Activated naive CD8-positive, alpha-beta T cell treated with anti-CD3 and anti-CD28 coated beads, Interleukin-2, amount 50 U/mL, for 16 hours (primary cell): ENCODE results near the gene ASPSCR1.
"Not testable (repeated sequence)": the region's sequence is repeated elsewhere in the genome, so short reads cannot be mapped to it uniquely, and the experiment has no call there.

Source experiments
- DNase-seq: peaks from one replicate; pipeline ENCODE4 v3.0.0-alpha.2; 2020; ENCODE audit warnings: low read depth, low spot score

Gene ASPSCR1

DNA sequence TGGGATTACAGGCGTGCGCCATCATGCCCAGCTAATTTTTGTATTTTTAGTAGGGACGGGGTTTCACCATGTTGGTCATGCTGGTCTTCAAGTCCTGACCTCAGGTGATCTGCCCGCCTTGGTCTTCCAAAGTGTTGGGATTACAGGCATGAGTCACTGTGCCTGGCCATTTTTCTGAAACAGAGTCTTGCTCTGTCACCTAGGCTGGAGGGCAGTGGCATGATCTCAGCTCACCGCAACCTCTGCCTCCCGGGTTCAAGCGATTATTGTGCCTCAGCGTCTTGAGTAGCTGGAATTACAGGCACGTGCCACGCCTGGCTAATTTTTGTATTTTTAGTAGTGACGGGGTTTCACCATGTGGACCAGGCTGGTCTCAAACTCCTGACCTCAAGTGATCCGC lies 4.1 kb downstream of the ASPSCR1 start:
- DNase-seq, result not testable (repeated sequence)

DNA sequence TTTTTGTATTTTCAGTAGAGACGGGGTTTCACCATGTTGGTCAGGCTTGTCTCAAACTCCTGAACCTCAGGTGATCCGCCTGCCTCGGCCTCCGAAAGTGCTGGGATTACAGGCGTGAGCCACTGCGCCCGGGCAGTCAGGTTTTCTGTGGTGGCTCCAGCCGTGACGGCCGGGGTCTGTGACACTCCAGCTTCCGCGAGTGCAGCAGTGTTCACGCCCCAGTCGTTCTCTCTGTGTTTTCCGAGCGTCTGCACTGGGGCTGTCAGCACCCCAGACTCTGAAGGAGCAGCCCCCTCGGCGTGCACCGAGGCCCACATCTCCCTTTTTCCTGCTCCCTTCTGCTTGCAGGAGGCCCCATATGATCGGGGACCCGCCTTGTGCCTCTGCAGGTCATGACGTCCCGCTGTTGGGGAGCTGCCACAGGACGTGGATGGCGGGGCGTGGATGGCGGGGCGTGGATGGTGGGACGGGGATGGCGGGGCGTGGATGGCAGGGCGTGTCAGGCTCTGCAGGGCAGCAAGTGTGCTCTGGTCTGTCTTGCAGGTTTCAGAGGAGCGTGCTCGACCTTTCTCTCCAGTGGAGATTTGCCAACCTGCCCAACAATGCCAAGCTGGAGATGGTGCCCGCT lies 5.7 kb downstream of the ASPSCR1 start:
- no peak for DNase-seq

DNA sequence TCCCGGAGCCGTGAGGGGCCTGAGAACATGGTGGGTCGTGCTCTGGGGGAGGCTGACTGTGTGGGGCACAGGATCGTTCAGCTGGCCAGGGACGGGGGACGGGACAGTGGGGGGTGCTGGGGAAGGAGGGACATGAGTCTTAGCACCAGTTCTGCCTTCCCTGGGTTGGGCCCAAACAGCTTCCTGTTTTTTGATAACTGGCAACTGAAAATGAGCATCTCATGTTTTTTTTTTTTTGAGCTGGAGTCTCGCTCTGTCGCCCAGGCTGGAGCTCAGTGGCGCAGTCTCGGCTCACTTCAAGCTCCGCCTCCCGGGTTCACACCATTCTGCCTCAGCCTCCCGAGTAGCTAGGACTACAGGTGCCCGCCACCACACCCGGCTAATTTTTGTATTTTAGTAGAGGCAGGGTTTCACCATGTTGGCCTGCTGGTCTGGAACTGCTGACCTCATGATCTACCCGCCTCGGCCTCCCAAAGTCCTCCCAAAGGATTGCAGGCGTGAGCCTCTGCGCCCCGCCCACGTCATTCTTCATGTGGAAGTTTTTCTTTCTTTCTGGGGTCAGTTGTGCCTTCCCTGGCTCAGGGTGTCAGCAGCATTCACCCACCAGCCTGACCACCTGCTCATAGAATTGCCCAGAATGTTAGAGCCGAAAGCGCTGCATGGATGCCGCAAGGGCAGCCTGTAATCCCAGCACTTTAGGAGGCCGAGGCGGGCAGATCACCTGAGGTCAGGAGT lies 6.4 kb downstream of the ASPSCR1 start:
- DNase-seq, result no peak

DNA sequence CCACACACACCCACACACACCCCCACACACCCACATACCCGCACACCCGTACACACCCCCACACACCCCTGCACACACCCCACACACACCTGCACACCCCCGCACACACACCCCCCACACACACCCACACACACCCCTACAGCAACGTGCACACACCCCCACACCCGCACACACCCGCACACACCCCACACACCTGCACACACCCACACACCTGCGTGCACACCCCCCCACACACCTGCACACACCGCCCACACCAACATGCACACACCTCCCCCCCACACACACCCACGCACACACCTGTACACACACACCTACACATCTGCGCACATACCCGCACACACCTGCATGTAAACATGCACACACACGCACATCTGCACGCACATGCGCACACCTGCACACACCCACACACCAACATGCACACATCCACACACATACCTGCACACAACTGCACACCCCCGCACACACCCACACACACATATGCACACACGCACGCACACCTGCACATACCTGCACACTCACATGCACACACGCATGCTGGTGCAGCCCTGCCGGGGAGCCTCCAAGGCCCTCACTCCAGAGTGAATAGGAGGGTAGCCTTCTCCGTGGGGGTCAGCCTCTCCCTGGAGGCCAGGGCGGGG lies 7.5 kb downstream of the ASPSCR1 start:
- no peak for DNase-seq

DNA sequence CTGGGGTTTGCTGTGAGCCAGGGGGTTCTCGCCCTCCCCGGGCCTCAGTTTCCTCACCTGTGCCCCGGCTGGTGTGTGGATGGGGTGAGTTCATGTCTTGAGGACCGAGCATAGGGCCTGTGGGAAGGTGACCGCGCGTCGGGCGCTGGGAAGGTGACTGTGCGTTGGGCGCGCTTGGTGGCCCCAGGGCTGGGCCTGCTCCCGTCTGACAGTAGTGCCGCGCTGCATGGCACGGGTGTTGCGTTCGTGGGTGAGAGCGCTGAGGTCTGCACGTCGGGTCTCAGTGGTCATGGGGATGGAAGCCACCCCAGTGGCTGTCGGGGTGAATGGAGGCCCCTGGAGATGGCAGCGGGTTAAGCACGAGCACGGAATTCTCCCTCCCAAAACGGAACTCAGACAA lies 9.2 kb downstream of the ASPSCR1 start:
- no peak for DNase-seq

DNA sequence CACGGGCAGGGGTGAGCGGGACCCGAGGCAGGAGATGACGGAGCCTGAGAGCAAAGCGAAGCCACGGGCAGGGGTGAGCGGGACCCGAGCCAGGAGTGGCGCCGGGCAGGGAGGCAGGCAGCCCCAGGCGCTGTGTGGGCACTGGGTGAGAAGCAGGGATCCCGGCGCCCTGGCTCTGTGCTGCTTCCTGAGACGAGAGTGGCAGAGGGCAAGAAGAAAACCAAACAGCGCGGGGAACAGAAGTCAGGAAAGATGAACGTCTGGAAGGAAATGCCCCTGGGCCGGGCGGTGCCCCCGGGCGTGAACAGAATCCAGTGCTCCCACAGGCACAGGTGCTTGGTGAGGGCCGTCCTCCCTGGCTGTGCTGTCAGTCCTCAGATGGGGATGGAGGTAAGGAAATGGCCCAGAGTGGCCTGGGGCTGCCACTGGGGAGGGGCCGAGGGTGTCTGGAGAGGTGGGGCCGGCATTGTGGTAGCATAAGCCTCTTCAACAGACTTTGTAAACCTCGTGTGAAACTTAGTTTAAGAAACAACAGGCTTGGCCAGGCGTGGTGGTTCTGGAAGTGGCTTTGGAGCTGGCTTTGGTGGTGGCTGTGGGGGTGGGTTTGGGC lies 9.8 kb downstream of the ASPSCR1 start:
- no peak for DNase-seq

DNA sequence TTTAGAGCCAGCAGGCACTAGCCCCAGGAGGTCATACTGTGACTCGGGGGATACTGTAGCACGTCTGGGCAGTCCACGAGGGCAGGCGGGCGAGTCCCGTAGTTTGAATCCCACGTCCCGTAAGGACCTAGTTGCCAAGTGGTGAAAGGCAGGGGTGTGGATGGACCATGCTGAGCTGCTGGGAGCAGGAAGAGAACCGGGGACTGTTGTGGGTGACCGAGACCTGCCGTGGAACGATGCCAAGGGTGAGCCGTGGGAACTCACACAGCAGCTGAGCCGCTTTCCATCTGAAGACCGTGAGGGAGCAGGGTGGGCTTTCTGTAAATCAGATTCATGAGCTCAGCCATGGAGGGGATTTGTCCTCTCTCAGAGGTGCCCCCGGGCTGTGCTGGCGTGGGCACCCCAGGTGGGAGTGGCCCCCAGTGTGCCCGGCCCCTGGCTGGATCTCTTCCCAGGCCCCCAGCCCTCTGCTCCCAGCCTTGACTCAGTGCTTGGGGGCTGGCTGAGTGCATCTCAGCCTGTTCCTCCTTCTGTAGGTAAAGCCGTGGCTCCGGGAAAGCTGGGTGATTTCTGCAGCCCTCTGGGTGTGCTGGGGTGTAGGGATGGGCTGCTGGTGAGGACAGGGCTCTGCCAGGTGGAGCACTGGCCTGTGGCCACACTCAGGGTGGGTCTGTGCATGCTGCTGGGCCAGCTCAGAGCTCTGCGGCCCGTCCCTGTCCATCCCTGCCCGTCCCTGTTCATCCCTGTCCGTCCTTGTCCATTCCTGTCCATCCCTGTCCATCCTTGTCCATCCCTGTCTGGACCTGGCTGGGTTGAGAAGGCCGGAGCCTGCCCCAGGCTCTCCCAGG lies 13.6 kb downstream of the ASPSCR1 start:
- no peak for DNase-seq

DNA sequence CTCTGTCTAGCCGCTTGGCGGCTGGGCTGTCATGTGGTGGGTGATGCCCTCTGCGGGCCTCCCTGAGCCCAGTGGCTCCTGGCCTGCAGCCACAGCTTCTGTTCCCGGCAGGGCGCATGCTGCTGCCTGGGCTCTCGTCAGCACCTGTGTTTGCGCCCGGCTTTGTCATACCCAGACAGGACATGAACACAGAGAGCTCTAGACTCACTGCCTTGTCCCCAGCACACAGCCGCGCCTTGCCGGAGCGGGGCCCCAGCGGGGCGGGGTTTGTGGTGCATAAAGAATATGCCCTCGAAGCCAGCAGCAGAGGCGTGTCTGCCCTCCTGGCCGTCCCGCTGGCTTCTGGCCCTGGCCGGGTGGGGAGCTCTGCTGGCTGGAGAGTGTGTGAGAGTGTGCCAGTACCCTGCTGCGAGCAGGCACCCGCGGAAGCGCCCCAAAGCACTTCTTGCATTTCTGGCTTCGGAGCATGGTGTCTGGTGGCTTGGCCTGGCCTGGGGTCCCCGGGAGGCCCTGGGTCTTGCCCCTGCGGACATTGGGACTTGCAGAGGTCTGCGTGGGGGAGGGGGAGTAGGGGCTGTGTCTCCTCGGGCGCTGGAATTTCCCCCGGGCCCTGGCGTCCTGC lies 14.4 kb downstream of the ASPSCR1 start:
- DNase-seq, result no peak

DNA sequence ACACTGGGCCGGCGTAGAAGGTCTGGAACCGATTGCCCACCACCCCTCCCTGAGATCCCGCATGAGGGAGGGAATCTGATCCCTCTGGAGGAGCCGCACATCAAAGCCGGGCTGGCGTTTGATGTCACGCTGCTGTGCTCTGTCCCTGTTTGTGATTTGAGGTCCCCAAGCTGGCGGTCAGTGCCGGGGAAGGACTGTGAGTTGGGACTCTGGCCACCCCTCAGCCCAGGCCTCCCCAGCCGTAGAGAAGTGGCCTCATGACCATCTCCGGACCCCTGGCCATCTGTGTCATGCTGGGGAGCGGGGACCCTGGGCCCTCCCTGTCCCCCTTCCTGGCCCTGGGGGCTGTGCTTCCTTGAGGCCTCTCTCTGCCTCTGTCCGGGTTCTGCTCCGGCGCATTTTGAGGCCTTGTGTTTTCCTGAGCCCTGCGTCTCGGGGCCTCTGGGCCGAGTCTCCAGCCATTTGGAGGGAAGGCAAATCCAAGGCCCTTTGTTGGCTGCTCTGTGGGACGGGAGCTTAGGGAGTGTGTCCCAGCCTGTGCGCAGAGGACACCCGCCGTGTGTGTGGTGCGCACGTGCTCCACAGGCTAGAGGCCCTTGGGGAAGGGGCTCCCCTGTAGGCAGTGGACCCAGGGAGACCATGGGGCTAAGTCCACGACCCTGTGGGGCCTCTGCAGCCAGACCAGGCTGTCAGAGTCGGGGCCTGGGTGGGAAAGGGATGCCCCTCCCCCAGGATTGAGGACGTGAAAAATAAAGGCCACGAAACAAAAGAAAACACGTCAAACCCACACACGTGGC lies 15.1 kb downstream of the ASPSCR1 start:
- no peak for DNase-seq

DNA sequence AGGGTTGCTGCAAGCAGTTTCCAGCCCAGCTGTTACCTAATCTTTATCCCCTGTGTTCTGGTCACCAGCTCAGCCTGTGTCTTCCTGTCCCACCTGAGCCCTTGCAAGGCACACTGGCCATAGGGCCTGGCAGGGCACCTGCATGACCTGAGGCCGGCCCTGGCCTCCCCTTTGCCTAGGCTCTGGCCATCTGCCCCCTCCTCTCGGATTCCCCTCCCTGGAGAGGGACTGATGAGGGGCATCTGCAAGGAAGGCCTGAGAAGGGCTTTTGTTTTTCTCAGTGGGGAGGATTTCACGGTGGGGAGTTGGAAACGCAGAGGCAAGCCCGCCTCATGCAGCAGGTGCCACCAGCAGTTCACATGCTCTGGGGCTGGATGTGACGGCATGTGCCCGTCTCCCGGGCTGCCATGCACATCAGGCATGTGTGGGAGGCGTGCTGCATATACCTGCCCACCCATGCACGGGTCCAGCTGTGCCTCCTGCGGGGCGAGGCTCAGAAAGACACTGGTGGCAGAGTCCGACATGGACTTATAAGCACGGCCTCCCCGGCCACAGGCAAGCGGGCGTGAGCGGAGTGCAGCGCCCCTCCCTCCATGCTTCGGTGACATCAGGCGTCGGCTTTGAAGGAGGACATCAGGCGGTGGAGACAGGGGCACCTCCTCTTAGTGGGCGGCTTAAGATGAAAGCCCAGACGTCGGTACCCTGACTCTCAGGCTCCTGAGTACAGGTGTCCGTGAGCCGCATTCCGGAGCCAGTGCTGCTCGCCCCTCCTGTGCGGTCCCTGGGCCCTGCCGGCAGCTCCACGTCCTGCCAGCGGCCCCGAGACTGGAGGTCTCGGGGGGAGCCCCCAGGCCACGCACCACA lies 16.5 kb downstream of the ASPSCR1 start:
- DNase-seq, result no peak

DNA sequence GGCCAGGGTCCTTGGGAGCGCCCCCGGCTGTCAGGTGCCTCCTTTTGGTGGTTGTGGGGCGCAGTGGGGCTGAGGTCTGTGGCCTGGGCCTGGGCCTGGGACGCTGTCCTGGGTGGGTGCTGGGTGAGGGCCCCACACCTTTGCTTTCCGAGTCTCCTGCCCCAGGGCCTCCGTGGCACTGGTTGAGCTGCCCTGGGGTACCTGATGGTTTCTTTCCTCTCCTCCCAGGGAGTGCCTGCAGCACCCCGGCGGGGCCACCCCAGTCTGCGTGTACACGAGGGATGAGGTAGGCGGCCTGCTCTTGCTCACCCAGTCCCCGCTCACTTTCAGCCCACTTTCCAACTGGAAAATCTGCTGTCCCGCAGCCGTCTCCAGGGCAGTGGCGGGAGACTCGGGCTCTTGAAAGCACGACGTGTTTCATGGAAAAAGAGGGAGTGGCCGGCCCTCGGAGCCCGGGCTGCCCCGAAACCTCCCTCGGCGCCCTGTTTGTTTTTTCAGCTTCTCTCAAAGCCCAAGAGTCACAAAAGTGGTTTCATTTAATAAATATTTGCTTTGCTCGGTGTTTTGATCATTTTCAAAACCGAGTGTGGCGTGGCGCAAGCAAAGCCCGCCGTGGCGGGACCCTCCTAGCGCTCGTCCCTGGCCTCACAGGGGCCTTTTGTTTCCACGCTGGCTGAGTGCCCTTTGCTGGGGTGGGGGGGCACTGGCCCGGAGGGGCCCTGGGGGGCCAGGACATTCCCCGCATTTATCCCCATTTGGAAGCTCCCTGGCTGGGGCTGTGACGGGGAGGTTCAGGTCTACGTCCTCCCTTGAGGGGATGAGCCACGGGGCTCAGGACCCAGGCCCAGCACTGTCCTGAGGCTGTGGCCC lies 17.4 kb downstream of the ASPSCR1 start:
- DNase-seq, result no peak

DNA sequence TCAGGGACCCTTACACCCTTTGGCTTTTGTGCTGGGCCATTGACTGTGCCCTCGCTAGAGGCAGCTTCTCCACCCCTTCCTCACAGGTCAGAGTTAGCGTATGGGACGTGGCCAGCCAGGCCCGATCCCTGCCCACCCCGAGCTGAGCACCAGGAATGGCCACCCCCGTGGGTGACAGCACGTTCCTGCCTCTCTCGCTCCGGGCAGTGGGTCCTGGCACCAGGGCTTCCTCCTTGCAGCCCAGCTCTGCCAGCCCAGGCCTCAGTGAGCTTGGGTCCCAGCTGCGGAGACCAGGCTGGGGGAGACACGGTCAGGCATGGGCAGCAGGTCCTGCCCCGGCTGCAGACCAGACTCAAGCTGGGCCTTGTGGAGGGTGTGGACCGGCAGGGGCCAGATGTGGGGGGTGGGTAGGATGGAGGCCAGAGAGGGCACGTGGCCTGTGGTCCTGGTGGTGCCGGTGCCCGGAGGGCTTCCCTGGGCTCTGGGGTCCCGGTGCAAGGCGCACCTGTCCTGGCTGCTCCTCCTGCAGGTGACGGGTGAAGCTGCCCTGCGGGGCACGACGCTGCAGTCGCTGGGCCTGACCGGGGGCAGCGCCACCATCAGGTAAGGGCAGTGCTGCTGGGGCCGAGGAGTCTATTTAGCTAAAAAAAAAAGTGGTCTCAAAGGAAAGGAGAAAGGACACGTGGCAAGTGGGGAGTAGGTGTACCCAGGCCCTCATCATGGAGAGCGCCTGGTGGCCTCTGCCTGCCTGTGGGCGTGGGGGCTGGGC lies 18.2 kb downstream of the ASPSCR1 start:
- DNase-seq, result no peak

DNA sequence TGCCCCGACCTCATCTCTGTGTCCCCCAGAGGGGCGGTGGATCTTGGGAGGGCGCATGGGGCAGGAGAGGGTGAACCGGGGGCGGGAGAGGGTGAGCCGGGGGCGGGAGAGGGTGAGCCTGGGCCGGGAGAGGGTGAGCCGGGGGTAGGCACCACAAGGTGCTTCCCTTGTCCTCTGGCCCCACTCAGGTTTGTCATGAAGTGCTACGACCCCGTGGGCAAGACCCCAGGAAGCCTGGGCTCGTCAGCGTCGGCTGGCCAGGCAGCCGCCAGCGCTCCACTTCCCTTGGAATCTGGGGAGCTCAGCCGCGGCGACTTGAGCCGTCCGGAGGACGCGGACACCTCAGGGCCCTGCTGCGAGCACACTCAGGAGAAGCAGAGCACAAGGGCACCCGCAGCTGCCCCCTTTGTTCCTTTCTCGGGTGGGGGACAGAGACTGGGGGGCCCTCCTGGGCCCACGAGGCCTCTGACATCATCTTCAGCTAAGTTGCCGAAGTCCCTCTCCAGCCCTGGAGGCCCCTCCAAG lies 18.9 kb downstream of the ASPSCR1 start:
- DNase-seq, result no peak

DNA sequence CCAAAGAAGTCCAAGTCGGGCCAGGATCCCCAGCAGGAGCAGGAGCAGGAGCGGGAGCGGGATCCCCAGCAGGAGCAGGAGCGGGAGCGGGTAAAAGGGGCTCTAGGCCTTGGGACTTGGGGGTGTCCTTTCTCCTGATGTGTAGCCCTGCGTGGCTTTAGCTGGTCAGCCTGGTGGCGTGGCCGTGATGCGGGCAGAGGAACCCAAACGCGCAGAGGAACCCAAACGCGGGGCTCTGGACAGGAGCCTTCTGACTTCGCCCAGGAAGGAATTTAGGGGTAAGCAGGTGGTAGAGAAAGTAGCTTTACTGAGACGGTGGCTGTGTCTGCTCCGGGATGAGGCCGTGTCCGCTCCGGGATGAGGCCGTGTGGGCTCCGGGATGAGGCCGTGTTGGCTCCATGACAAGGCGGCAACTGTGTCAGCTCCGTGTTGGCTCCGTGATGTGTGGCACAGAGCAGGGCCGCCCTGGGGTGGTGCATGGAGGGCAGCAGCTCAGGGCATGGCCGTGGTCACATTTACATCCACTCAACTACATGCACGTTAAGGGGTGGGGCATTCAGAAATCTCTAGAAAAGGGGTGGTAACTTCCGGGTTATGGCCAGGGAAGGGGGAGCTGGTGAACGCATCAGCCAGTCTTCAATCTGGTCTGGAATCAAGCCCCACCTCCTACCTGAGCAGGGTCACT lies 19.5 kb downstream of the ASPSCR1 start:
- DNase-seq, result no peak

DNA sequence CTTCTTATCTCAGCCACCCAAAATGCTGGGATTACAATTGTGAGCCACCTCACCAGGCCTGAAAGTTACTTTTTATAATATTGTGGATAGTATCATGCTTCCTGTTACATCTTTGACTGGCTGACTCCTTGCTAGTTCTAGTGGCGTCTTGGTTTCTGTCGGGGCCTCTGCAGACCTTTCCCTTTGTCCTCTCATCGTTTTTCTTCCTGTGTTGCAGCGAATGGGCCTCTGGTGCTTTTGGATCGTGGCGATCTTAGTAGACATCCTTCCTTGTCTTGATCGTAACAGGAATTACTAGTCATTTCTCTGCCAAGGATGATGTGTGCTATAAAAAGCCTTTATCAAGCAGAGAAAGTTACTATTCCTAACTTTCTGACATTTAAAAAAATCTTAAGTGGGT lies 20.8 kb downstream of the ASPSCR1 start:
- no peak for DNase-seq

DNA sequence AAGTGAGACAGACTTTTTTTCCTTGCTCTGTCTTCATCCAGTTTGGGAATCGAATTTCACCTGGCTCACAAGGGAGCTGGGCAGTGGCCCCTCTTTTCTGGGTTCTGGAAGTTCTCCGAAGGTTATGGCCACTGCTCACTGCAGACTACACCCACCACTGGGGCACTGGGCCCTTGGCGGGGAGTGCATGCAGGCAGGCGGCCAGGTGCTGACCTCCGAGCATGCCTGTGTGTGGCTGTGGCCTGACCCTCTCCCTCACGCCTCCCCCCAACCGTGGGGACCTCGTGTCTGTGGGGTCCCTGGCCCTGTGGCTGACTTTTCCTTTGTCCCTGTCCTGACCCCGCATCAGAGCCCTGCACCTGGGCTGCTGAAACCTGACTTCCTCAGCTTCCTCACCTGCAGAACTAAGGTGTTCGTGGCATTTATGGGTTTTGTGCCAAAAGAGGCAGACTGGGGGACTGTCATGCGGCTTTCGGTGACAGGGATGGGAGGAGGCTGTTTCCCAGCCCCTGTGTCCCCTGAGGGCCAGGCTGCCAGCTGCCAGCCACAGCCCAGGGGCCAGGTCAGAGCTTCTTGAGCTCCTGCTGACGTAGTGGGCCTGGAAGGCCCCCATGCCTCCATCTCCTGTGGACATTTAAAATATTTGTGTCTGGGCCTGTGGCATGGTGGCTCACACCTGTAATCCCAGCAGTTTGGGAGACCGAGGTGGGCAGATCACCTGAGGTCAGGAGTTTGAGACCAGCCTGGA lies 21.4 kb downstream of the ASPSCR1 start:
- DNase-seq, result no peak
